GM21529 (cell line): Measurements from ENCODE around the gene UPB1.

ENCODE experiments used
- ATAC-seq: cut with Tn5 transposase; IDR thresholded peaks from one replicate; pipeline ENCODE4 v1.9.1; 2021; ENCODE audit not compliant: unreplicated experiment

The UPB1 gene

GRCh38 chr22:24494528-24495364 is at the start of gene UPB1:
TSS of gene UPB1 (plus strand) at chr22:24495332. CDS start at chr22:24495404, 72 bp downstream.
- ATAC-seq, result no peak

DNA sequence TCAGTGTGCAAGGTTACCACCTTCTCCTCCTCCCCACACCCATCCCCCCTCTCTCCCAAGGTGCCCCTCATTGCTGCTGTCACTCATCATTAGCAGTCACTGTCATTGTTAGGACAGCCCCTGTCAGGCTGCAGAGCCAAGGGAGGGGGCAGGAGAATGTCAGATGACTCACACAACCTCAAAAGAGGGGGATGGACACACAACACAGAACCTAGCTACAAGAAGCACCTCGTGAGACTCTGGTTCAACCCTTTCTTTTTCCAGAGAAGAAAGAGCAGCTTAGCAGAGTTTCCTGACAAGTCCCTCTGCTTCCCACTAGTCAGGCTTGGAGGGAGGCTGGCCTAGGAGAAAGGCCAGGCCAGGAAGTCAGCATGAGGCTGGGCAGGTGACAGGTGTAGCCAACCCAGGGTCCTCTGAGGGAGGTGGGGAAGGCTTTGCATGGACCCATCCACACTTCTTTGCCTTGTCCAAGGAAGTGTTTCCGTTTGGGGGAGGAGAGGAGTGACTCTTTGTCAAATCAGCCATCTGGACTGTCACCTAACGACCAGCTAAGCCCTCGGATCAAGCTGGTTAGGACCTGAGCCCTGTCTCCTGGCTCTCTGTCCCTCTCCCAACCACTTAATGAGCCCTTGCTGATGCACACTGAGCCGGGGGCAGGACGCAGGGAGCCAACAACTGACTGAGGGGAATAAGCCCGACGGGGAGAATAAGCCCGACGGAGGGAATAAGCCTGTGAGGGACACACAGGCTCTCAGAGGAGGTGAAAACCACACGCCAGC is 49.5 kb upstream of the UPB1 start:
- no peak for ATAC-seq

DNA sequence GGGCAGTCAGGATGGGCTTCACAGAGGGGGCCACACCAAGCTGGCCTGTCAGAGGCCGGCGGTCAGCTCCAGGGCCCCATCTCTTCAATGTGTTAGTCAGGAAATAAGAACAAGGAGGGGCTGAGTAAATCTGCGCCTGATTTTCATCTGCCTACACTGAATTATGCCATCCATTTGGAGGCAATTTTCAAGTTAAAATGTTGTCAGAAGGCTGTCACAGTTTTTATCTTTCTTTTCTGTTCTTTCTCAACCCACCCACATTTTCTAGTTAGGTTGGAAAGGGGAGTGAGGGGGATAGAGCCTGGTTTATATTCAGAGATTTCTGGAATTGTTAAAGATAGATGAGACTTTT is 48.9 kb upstream of the UPB1 start:
- no peak for ATAC-seq

DNA sequence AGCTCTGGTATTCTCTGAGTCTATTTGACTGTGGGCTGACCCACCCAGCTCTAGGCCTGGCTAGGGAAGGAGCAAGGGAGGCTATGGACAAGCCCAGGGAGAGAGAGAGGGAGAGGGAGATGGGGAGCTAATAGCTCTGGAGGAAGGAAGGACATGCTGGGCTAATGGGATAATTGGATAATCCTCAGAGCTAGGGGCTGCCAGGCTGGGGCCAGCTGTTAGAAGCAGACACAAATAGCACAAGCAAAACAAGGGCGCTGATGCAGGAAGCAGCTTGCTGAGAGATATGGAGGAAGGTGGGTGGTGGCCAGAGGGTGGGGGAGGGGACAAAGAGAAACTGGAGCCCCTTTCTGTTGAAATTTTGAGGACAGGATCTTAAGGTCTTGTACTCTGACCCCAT is 44.5 kb upstream of the UPB1 start:
- no peak for ATAC-seq

DNA sequence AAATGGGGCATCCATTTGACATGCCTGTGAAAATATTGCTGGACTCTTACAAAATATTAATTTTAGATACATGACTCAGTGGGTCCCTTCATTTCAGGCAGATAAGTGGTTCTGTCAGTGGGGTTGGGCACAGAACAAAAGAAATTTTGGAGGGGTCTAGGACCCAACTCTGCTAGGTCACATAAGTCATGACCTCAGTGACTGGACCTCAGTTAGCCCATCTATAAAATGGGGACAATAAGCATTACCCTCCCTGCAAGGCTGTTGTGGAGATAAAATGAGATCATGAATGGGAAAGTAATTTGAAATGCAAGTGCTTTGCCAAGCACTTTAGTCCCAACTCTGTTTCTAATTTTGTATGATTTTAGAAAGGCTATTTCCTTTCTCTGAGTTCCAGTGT is 44.0 kb upstream of the UPB1 start:
- no peak for ATAC-seq

GRCh38 chr22:24453853-24454252 is 41.3 kb upstream of the UPB1 start:
- ATAC-seq, result no peak

DNA sequence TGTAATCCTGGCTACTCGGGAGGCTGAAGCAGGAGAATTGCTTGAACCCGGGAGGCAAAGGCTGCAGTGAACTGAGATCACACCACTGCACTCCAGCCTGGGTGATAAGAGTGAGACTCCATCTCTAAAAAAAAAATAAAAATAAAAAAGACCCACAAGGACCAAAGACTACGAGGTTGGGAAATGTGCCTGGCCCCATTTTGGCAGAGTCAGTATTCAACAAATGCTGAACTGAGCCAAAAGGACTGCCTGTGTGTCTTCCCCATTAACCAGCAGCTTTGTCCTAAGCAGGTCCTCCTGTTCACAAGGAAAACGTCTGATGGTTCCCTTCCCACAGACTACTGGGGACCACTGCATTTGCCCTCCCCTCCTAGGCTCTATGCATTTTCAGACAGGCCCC is 40.1 kb upstream of the UPB1 start:
- ATAC-seq, result no peak

DNA sequence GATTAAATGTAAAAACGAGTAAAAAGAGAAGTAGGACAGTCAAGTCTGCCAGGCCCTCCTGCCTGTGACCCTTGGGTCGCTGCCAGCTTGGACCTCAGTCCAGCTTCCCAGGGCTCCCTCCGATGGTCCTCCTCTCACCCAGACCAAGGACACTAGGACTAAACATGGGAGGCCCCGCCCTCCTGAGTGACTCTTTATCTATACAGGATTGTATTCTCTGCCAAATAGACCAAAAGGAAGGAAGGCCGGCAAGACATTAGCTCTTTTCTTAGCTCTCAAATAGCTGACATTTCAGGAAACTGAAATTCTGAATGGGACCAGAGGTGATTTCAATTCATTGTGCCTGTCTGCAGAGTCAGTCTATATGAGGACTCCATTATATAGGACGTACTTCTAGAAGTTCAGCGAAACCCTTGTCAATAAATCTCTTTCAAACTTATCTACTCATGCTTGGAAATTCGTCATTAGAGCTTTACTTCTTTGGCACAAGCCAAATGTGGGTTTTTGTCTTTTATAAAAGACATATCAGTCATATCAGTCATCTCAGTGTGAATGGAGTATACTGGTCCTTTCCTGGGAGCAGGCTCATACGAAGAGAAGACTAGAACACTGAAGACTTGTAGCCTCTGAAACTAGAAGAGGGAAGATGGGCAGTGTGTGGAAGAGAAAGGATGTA is 39.2 kb upstream of the UPB1 start:
- ATAC-seq, result no peak

- no peak for ATAC-seq
Observed at GRCh38 chr22:24457894-24458420, 37.2 kb upstream of the UPB1 start.

- no peak for ATAC-seq
Observed at GRCh38 chr22:24459911-24460310, 35.2 kb upstream of the UPB1 start.

DNA sequence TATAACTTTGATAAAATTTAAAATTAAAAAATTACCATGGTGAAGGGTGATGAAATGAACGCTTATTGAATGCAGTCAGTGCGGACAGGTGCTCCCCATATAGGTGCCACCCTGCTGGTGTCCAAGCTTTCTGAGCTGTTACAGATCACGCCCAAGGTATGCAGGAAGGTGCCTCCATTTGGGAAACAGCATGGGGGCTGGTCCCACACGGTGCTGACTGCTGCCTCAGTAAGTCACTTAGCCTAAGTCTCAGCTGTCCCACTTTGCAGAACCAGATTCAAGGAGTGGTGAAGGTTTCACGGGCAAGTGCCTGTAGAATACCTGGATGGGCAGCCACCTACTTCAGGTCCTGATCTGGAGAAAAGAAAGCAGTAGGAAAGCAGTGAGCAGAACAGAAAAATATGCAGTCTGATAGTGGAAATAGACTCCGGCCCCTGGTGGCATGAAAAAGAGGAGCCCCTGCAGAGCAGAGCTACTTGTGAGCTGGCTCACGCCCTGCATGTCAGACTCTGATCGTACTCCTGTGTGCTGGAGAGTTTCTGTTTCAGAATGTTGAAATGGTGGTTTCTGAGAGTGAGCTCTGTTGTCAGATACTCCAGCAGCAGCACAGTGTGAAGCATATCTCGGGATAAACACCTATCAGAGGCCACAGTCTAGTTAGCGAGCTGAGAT is 34.6 kb upstream of the UPB1 start:
- no peak for ATAC-seq

DNA sequence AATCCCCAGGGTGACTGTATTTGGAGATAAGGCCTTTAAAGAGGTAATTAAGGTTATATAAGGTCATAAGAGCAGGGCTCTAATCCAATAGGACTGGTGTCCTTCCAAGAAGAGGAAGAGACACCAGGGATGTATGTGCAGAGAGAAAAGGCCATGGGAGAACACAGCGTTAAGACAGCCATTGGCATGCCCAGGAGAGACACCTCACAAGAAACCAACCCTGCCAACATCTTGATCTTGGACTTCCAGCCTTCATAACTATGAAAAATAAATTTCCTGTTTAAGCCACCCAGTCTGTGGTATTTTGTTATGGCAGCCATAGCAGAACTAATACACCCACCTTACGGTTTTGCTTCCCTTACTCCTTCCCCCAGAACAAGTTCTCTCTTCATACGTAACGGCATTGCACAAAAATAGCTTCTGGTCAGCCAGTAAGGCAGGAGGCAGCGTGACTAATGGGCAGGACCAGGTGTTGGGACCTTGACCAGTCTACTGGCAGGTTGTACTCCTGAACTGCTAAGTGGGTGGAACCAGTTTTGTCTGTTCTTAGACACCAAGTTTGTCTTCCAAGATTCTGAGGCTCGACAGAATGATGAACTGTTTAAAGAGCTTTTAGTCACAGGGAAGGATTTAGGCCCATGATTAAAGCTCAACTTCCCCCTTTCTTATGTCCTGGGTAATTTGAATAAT is 31.9 kb upstream of the UPB1 start:
- no peak for ATAC-seq

DNA sequence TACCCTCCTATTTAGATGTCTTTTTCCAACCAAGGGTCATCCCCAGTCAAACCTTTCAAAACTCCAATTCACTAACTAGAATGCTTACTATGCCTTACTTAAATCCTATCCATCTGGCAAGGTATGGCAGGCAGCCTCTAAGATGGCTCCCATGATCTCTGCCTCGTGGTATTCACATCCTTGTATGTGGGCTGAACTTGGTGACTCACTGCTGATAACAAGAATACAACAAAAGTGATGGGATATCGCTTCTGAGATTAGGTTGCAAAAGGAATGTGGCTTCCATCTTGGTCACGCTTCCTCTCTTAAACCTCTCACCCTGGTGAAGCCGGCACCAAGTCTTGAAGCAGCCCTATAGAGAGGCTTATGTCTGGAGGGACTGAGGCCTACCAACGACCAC is 29.6 kb upstream of the UPB1 start:
- no peak for ATAC-seq

- no peak for ATAC-seq
Observed at GRCh38 chr22:24465975-24466374, 29.2 kb upstream of the UPB1 start.

DNA sequence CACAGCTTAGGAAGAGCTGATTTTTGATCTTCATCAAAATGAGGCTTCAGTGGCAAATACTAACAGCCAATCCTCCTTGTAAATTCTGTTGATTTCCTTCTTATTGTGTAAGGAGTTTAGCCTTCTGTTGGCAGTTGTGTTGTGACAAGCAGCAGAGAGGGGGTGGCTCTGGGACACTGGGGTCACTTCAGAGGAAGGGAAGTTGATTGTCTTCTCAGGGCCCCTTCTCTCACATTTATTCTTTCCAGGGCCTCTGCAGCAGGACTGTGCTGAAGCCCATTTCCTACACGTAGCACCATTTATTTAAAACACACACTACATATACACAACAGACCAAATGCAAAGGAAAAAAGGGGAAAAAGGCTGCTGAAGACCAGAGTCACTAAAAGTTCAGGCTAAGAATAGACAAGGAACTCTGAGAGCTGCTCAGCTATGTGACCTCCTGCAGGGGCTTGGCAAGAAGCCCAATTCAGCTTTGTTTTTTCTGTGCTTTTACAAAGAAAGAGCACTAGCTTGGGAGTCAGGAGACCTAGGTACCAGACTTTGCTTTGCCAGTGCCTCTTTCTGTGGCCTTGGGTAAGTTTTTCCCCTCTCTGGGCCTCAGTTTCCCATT is 28.3 kb upstream of the UPB1 start:
- ATAC-seq, result no peak

DNA sequence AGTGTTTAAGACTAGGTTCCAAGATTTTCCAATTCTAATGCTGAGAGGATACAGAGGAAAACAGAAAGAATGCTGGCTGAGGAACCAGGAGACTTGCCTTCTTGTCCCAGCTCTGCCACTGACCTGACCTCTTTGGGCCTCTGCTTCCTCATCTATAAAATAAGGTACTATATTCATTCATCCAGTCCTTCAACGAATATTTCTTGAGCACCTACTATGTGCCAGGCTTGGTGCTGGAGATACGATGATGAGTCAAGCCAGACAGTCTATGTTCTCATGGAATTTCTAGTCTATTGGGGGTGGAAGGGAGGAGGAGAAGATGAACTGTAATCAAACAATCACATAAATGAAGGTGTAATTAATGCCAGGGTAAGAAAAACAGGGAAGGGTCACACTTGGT is 27.8 kb upstream of the UPB1 start:
- ATAC-seq, result no peak

DNA sequence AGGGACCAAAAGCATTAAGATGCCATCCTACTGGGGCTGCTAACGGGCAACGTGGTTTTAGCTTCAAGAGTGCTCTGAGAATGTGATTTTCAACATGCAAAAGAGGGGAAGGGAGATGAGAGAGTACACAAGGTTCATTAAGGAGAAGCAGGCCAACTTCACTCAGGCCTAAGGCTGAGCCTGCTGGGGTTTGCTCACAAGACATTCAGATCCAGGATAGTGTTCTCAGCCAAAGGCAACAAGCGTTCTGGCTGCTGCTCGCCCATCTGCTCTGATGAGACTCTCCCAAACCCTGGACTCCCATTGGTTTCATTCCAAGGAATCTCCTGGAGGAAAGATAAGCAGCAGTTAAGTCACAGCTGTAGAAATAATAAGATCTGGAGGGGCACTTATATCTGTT is 23.6 kb upstream of the UPB1 start:
- ATAC-seq, result no peak

GRCh38 chr22:24473284-24473683 is 21.8 kb upstream of the UPB1 start:
- no peak for ATAC-seq

GRCh38 chr22:24474221-24474620 is 20.9 kb upstream of the UPB1 start:
- no peak for ATAC-seq

DNA sequence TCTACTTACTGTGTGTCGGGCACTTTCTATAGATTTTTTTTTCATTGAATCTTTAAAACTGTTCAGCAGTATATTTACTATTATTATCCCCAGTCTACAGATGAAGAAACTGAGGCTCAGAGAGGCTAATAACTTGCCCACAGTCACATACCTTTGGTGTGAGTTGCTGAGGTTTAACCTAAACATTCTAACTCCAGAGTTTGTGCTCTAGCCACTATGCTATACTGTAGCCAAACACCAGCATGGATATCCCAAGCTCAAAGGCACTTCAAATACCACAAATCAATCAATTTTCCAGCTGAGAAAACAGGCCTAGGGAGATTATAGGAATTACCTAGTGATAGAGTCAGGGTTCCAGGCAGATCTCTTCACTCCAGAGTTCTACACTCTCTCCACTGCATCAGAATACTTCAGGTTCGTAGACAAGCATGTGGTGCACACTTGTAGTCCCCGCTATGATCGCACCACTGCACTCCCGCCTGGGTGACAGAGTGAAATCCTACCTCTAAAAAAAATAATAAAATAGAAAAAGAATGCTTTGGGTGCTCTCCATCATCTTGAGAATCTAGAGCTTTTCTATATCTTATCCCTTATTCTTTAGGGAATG is 20.4 kb upstream of the UPB1 start:
- no peak for ATAC-seq
